MV-4-11 (cell line): ENCODE measurements around the gene EPHA8.

ENCODE experiments used
- DNase-seq: peaks from one replicate; lab custom pipeline; 2025; lab: John Stamatoyannopoulos, UW

The EPHA8 gene

GRCh38 chr1:22536506-22536905 lies 26.8 kb upstream of the EPHA8 start:
- no peak for DNase-seq

- DNase-seq = no peak
Observed at GRCh38 chr1:22537441-22538139, 25.7 kb upstream of the EPHA8 start.

- DNase-seq = no peak
Observed at GRCh38 chr1:22539510-22540118, 23.7 kb upstream of the EPHA8 start.

- DNase-seq = no peak
Observed at GRCh38 chr1:22540337-22540736, 23.0 kb upstream of the EPHA8 start.

- DNase-seq = no peak
Observed at GRCh38 chr1:22542886-22543285, 20.4 kb upstream of the EPHA8 start.

- no peak for DNase-seq
Observed at GRCh38 chr1:22543679-22544078, 19.6 kb upstream of the EPHA8 start.

GRCh38 chr1:22544606-22545005 lies 18.7 kb upstream of the EPHA8 start:
- DNase-seq = no peak

GRCh38 chr1:22545141-22545540 lies 18.1 kb upstream of the EPHA8 start:
- no peak for DNase-seq

GRCh38 chr1:22547186-22547817 lies 16.0 kb upstream of the EPHA8 start:
- DNase-seq = no peak

GRCh38 chr1:22547818-22548462 lies 15.3 kb upstream of the EPHA8 start:
- DNase-seq = no peak

GRCh38 chr1:22550021-22550420 lies 13.3 kb upstream of the EPHA8 start:
- no peak for DNase-seq

- no peak for DNase-seq
Observed at GRCh38 chr1:22551591-22551990, 11.7 kb upstream of the EPHA8 start.

- DNase-seq = no peak
Observed at GRCh38 chr1:22552021-22552420, 11.3 kb upstream of the EPHA8 start.

- DNase-seq = no peak
Observed at GRCh38 chr1:22553104-22553880, 10.0 kb upstream of the EPHA8 start.

GRCh38 chr1:22553991-22554522 lies 9.2 kb upstream of the EPHA8 start:
- no peak for DNase-seq

- no peak for DNase-seq
Observed at GRCh38 chr1:22555371-22555656, 8.0 kb upstream of the EPHA8 start.

GRCh38 chr1:22556391-22557104 lies 6.7 kb upstream of the EPHA8 start:
- no peak for DNase-seq

- no peak for DNase-seq
Observed at GRCh38 chr1:22557341-22557950, 5.8 kb upstream of the EPHA8 start.

- DNase-seq = no peak
Observed at GRCh38 chr1:22563671-22564602, 648 bp downstream of the EPHA8 start.

- DNase-seq = no peak
Observed at GRCh38 chr1:22566161-22566560, 2.9 kb downstream of the EPHA8 start.
